ENCODE data around the gene IQSEC1.
A peak's percentile ranks its signal among the peaks of the same experiment; 100 is the strongest.

Gene IQSEC1

GRCh38 chr3:12999147-13000140 lies 73.8 kb downstream of the IQSEC1 start:
- Histone ChIP-seq H3K27me3 (ENCODE audit: control insufficient read depth in 1 of 2, insufficient read depth in 2 of 2, low read length in 2 of 2) (no peaks in the 10 kb centered on the region), H3K4me3 (ENCODE audit: low read depth in 1 of 2, low read length in 2 of 2) (peak overlapping the region; percentile 21 to 46), H3K9me3 (ENCODE audit: control insufficient read depth in 1 of 2, low read length in 2 of 2) (no peaks in the 10 kb centered on the region), H3K4me1 (ENCODE audit: control insufficient read depth in 1 of 2, insufficient read depth in 2 of 2, low read length in 2 of 2) (peaks cover 13 to 28% of the 10 kb centered on the region in 2 donors), H3K9ac (ENCODE audit: low read depth in 1 of 2, low read length in 2 of 2) (peak overlapping the region; percentile 15 to 41), H3K27ac (ENCODE audit: low read depth, low read length) (no peak overlapping the region), H3K36me3 (ENCODE audit: control insufficient read depth in 1 of 2, insufficient read depth in 2 of 2, low read length in 2 of 2) (no peaks in the 10 kb centered on the region)

GRCh38 chr3:12998648-12999047 lies 74.6 kb downstream of the IQSEC1 start:
- no peaks in the 10 kb centered on the region for H3K9me3 ChIP-seq (ENCODE audit: control insufficient read depth in 1 of 2, low read length in 2 of 2)
- H3K27ac ChIP-seq (ENCODE audit: low read depth, low read length) = no peak overlapping the region
- peaks cover 13 to 23% of the 10 kb centered on the region in 2 donors for H3K4me1 ChIP-seq (ENCODE audit: control insufficient read depth in 1 of 2, insufficient read depth in 2 of 2, low read length in 2 of 2)
- H3K27me3 ChIP-seq (ENCODE audit: control insufficient read depth in 1 of 2, insufficient read depth in 2 of 2, low read length in 2 of 2) = no peaks in the 10 kb centered on the region
- H3K9ac ChIP-seq (ENCODE audit: low read depth in 1 of 2, low read length in 2 of 2) = no peak overlapping the region
- H3K4me3 ChIP-seq (ENCODE audit: low read depth in 1 of 2, low read length in 2 of 2) = no peak overlapping the region
- no peaks in the 10 kb centered on the region for H3K36me3 ChIP-seq (ENCODE audit: control insufficient read depth in 1 of 2, insufficient read depth in 2 of 2, low read length in 2 of 2)

- Histone ChIP-seq H3K4me3 (ENCODE audit: low read depth in 1 of 2, low read length in 2 of 2) (no peak overlapping the region), H3K4me1 (ENCODE audit: control insufficient read depth in 1 of 2, insufficient read depth in 2 of 2, low read length in 2 of 2) (peaks cover 13 to 23% of the 10 kb centered on the region in 2 donors), H3K9ac (ENCODE audit: low read depth in 1 of 2, low read length in 2 of 2) (no peak overlapping the region), H3K9me3 (ENCODE audit: control insufficient read depth in 1 of 2, low read length in 2 of 2) (no peaks in the 10 kb centered on the region), H3K27me3 (ENCODE audit: control insufficient read depth in 1 of 2, insufficient read depth in 2 of 2, low read length in 2 of 2) (peaks cover 0 to 8% of the 10 kb centered on the region in 2 donors), H3K27ac (ENCODE audit: low read depth, low read length) (no peak overlapping the region), H3K36me3 (ENCODE audit: control insufficient read depth in 1 of 2, insufficient read depth in 2 of 2, low read length in 2 of 2) (no peaks in the 10 kb centered on the region)
Observed at GRCh38 chr3:12997387-12997786, 75.8 kb downstream of the IQSEC1 start.

GRCh38 chr3:12996181-12996506 lies 77.1 kb downstream of the IQSEC1 start:
- no peak overlapping the region for H3K9ac ChIP-seq (ENCODE audit: low read depth in 1 of 2, low read length in 2 of 2)
- no peaks in the 10 kb centered on the region for H3K9me3 ChIP-seq (ENCODE audit: control insufficient read depth in 1 of 2, low read length in 2 of 2)
- H3K4me3 ChIP-seq (ENCODE audit: low read depth in 1 of 2, low read length in 2 of 2) = no peak overlapping the region
- no peaks in the 10 kb centered on the region for H3K36me3 ChIP-seq (ENCODE audit: control insufficient read depth in 1 of 2, insufficient read depth in 2 of 2, low read length in 2 of 2)
- H3K27ac ChIP-seq (ENCODE audit: low read depth, low read length) = no peak overlapping the region
- peaks cover 0 to 12% of the 10 kb centered on the region in 2 donors for H3K27me3 ChIP-seq (ENCODE audit: control insufficient read depth in 1 of 2, insufficient read depth in 2 of 2, low read length in 2 of 2)
- H3K4me1 ChIP-seq (ENCODE audit: control insufficient read depth in 1 of 2, insufficient read depth in 2 of 2, low read length in 2 of 2) = peaks cover 13 to 18% of the 10 kb centered on the region in 2 donors

- peak overlapping the region; percentile 51 to 76 for H3K9ac ChIP-seq (ENCODE audit: low read depth in 1 of 2, low read length in 2 of 2)
- no peaks in the 10 kb centered on the region for H3K36me3 ChIP-seq (ENCODE audit: control insufficient read depth in 1 of 2, insufficient read depth in 2 of 2, low read length in 2 of 2)
- peaks cover 13 to 18% of the 10 kb centered on the region in 2 donors for H3K4me1 ChIP-seq (ENCODE audit: control insufficient read depth in 1 of 2, insufficient read depth in 2 of 2, low read length in 2 of 2)
- H3K9me3 ChIP-seq (ENCODE audit: control insufficient read depth in 1 of 2, low read length in 2 of 2) = no peaks in the 10 kb centered on the region
- no peak overlapping the region for H3K27ac ChIP-seq (ENCODE audit: low read depth, low read length)
- peaks cover 0 to 12% of the 10 kb centered on the region in 2 donors for H3K27me3 ChIP-seq (ENCODE audit: control insufficient read depth in 1 of 2, insufficient read depth in 2 of 2, low read length in 2 of 2)
- H3K4me3 ChIP-seq (ENCODE audit: low read depth in 1 of 2, low read length in 2 of 2) = peak overlapping the region in 1 of 2 donors; percentile 91
Observed at GRCh38 chr3:12995389-12996180, 77.6 kb downstream of the IQSEC1 start.

- Histone ChIP-seq H3K4me3 (ENCODE audit: low read depth in 1 of 2, low read length in 2 of 2) (peak overlapping the region; percentile 84 to 91), H3K9me3 (ENCODE audit: control insufficient read depth in 1 of 2, low read length in 2 of 2) (no peaks in the 10 kb centered on the region), H3K4me1 (ENCODE audit: control insufficient read depth in 1 of 2, insufficient read depth in 2 of 2, low read length in 2 of 2) (peaks cover 12 to 17% of the 10 kb centered on the region in 2 donors), H3K9ac (ENCODE audit: low read depth in 1 of 2, low read length in 2 of 2) (peak overlapping the region; percentile 76 to 83), H3K36me3 (ENCODE audit: control insufficient read depth in 1 of 2, insufficient read depth in 2 of 2, low read length in 2 of 2) (no peaks in the 10 kb centered on the region), H3K27ac (ENCODE audit: low read depth, low read length) (peak overlapping the region; percentile 81), H3K27me3 (ENCODE audit: control insufficient read depth in 1 of 2, insufficient read depth in 2 of 2, low read length in 2 of 2) (peaks cover 0 to 12% of the 10 kb centered on the region in 2 donors)
Observed at GRCh38 chr3:12994607-12995388, 78.4 kb downstream of the IQSEC1 start.

GRCh38 chr3:12994357-12994606 lies 78.9 kb downstream of the IQSEC1 start:
- peak overlapping the region; percentile 81 for H3K27ac ChIP-seq (ENCODE audit: low read depth, low read length)

GRCh38 chr3:12993517-12994356 lies 79.5 kb downstream of the IQSEC1 start:
- Histone ChIP-seq H3K36me3 (ENCODE audit: control insufficient read depth in 1 of 2, insufficient read depth in 2 of 2, low read length in 2 of 2) (no peaks in the 10 kb centered on the region), H3K4me3 (ENCODE audit: low read depth in 1 of 2, low read length in 2 of 2) (peak overlapping the region; percentile 84 to 91), H3K9me3 (ENCODE audit: control insufficient read depth in 1 of 2, low read length in 2 of 2) (no peaks in the 10 kb centered on the region), H3K27me3 (ENCODE audit: control insufficient read depth in 1 of 2, insufficient read depth in 2 of 2, low read length in 2 of 2) (peaks cover 0 to 12% of the 10 kb centered on the region in 2 donors), H3K9ac (ENCODE audit: low read depth in 1 of 2, low read length in 2 of 2) (peak overlapping the region; percentile 76 to 83), H3K27ac (ENCODE audit: low read depth, low read length) (peak overlapping the region; percentile 81), H3K4me1 (ENCODE audit: control insufficient read depth in 1 of 2, insufficient read depth in 2 of 2, low read length in 2 of 2) (peaks cover 1 to 7% of the 10 kb centered on the region in 2 donors)

More at GRCh38 chr3:12994357-12994606, 78.9 kb downstream of the IQSEC1 start:
- Histone ChIP-seq H3K4me1 (ENCODE audit: control insufficient read depth in 1 of 2, insufficient read depth in 2 of 2, low read length in 2 of 2) (peaks cover 7 to 12% of the 10 kb centered on the region in 2 donors), H3K4me3 (ENCODE audit: low read depth in 1 of 2, low read length in 2 of 2) (peak overlapping the region; percentile 84 to 91), H3K9ac (ENCODE audit: low read depth in 1 of 2, low read length in 2 of 2) (peak overlapping the region; percentile 76 to 83), H3K27me3 (ENCODE audit: control insufficient read depth in 1 of 2, insufficient read depth in 2 of 2, low read length in 2 of 2) (peaks cover 0 to 12% of the 10 kb centered on the region in 2 donors), H3K36me3 (ENCODE audit: control insufficient read depth in 1 of 2, insufficient read depth in 2 of 2, low read length in 2 of 2) (no peaks in the 10 kb centered on the region), H3K9me3 (ENCODE audit: control insufficient read depth in 1 of 2, low read length in 2 of 2) (no peaks in the 10 kb centered on the region)
